ENCODE data around the gene CHD9NB.

DNA sequence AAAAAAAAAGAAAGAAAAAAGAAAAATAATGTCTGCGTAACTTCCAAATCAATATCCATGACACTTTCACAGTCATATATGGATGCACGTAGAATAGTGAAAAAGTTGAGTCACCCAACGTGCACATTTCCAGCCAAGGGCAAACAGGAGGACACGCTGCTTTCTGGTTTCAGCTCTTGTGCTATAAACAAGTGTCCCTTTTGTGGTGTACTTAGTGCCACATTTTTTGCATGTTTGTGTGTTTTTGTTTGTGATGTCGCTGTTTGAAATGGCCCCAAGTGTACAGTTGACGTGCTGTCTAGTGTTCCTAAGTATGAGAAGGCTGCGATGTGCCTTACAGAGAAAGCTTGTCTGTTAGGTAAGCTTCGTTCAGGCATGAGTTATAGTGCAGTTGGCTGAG is 5.0 kb upstream of the CHD9NB start:
- TF ChIP-seq, protein P1, sequence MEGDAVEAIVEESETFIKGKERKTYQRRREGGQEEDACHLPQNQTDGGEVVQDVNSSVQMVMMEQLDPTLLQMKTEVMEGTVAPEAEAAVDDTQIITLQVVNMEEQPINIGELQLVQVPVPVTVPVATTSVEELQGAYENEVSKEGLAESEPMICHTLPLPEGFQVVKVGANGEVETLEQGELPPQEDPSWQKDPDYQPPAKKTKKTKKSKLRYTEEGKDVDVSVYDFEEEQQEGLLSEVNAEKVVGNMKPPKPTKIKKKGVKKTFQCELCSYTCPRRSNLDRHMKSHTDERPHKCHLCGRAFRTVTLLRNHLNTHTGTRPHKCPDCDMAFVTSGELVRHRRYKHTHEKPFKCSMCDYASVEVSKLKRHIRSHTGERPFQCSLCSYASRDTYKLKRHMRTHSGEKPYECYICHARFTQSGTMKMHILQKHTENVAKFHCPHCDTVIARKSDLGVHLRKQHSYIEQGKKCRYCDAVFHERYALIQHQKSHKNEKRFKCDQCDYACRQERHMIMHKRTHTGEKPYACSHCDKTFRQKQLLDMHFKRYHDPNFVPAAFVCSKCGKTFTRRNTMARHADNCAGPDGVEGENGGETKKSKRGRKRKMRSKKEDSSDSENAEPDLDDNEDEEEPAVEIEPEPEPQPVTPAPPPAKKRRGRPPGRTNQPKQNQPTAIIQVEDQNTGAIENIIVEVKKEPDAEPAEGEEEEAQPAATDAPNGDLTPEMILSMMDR (IDR thresholded peaks at IDR 0.05): no peak
- TF ChIP-seq POLR2A (IDR thresholded peaks at IDR 0.05) (no peak), EP300 (IDR thresholded peaks at IDR 0.05; ENCODE audit: low read depth) (no peak), POLR2AphosphoS5 (IDR thresholded peaks at IDR 0.05) (no peak)

Data from transverse colon (tissue), 4 donors.